ENCODE data around the gene CTDSPL.

Gene CTDSPL

GRCh38 chr3:37918627-37919026 lies 56.9 kb downstream of the CTDSPL start:
- DNase-seq = no peak

DNA sequence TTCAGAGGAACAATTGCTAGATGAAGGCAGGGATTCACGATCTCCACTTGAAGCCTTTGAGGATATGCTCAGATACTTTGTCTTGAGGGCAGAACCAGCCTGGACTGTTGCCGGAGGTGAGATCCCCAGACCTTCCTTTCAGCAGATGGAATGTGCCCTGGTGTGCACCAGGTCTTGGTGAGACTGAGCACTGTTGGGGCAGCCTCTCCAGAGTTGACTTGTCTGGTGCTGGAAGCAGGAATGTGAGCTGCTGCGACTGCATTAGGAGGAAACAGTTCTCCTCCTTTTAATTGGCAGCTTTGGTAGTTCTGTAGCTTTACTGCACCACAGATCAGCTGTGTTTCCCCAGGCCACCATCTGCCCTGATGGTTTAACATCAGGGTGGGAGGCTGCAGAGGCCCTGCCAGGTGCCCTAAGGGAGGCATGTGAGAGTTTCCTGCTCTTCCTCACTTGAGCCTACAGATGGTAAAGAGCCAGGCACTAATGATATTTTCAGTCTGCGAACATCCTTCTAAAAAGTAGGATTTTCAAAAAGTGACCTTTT lies 58.5 kb downstream of the CTDSPL start:
- DNase-seq = no peak

- no peak for DNase-seq
Observed at GRCh38 chr3:37921025-37921424, 59.3 kb downstream of the CTDSPL start.

DNA sequence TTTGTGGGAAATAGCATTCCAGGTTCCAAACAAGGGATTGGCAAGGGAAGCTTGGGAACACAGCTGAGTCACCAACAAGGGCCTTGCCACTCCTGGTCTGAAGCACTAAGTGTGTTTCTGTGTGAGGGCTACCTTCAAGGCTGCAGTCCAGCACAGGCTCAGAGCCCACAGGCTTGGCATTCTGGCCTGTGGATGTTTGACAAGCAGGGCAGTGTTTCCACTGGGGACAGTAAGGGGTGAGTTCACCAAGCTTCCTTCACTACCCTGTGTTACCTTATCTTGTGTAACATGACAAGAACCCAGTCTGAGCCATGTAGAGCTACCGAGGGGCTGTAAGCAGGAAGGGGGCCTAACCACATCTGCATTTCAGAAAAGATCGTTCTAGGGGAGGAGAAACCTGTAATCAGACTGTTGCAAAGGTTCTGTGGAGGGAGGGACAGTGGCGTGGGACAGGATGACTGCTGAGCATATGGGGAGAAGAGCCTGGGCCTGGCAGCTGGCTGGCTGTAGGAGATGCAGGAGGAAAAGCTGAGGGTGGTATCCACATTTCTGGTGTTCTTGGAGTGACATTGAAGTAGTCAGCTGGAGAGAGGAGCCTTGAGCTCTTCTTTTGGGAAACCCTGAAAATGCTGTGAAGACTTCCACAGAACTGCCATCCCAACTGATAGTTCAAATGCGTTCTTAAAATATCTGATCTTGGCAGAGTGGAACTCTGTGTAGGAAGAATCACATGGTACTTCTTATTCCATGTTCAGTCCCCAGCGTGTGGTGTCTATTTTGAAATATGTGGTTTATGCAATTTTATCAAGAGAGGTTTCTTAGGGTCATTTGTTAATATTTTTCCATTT lies 61.3 kb downstream of the CTDSPL start:
- DNase-seq = no peak

DNA sequence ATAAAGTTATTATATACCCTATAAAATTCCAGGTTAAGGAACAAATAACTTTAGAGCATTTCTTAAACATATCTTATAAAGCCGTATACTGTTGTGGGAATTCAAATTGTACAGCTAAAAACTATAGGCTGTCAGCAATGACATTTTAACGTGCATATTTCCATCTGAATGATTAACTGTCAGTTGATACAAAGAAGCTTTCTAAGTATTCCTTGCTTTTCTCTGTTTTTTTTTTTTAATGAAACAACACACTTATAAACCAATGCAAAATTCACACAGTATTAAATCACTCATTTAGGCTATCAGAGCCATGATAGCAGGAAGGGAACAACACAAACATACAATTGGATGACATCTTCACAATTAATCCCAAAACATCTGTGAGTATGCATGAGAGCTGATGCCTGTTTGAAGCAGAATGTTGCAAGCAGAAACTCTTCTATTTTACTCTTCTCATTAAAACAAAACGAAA lies 61.9 kb downstream of the CTDSPL start:
- no peak for DNase-seq

- DNase-seq = no peak
Observed at GRCh38 chr3:37924453-37924852, 62.8 kb downstream of the CTDSPL start.

GRCh38 chr3:37925157-37925556 lies 63.5 kb downstream of the CTDSPL start:
- DNase-seq = no peak

DNA sequence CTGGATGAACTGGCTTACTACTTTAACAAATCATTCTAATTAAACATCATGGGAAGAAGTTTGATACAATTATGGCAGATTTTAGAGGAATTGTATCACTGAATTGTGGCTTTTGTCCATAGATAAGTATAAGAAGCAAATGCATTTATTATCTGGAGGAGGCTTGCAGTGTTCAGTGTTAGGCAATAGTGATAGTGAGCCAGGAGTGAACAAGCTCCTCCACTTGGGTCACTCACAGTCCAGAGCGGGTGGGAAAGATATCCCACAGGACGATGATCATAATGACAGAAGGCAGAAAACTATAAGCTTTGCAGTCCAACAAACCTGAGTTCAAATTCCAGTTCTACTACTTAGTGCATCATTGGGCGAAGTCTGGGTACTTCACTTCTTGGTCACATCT lies 64.9 kb downstream of the CTDSPL start:
- no peak for DNase-seq

DNA sequence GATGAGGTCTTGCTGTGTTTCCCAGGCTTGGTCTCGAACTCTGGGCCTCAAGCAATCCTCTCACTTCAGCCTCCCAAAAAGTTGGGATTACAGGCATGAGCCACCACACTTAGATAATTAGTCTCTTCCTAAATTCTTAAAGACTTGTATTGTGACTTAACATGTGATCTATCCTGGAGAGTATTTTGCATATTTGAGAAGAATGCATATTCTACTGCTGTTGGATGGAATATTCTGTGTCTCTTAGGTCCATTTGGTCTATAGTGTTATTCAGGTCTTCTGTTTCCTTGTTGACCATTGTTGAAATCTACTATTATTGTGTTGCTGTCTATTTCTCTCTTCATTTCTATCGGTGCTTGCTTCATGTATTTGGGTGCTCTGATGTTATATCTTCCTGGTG lies 68.8 kb downstream of the CTDSPL start:
- no peak for DNase-seq

GRCh38 chr3:37932505-37932904 lies 70.8 kb downstream of the CTDSPL start:
- DNase-seq = no peak

GRCh38 chr3:37934631-37935289 lies 73.1 kb downstream of the CTDSPL start:
- DNase-seq = no peak

- DNase-seq = no peak
Observed at GRCh38 chr3:37935290-37935668, 73.6 kb downstream of the CTDSPL start.

- no peak for DNase-seq
Observed at GRCh38 chr3:37935756-37936666, 74.3 kb downstream of the CTDSPL start.

GRCh38 chr3:37937156-37937555 lies 75.5 kb downstream of the CTDSPL start:
- no peak for DNase-seq

- DNase-seq = no peak
Observed at GRCh38 chr3:37938011-37938410, 76.3 kb downstream of the CTDSPL start.

- DNase-seq = no peak
Observed at GRCh38 chr3:37940242-37940908, 78.7 kb downstream of the CTDSPL start.

- DNase-seq = no peak
Observed at GRCh38 chr3:37941608-37942508, 80.2 kb downstream of the CTDSPL start.

- DNase-seq = no peak
Observed at GRCh38 chr3:37942646-37943045, 81.0 kb downstream of the CTDSPL start.

DNA sequence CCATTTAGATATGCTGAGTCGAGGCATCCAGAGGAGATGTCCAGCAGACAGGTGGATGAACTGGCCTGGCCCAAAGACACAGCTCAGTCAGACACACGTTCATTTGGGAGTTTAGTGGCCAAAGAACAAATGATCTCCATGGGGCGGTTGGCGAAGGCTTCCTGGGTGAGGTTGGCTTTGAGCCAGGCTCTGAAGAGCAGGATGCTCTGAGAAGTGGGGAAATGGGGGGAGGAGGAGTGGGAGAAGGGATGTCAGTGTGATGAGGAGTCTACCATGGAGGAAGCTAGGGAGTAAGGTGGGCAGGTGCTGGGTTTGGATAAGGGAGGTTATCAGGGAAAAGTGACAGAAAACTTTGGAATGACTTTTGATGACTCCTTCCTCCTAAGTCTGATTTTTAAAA lies 81.4 kb downstream of the CTDSPL start:
- DNase-seq = no peak

DNA sequence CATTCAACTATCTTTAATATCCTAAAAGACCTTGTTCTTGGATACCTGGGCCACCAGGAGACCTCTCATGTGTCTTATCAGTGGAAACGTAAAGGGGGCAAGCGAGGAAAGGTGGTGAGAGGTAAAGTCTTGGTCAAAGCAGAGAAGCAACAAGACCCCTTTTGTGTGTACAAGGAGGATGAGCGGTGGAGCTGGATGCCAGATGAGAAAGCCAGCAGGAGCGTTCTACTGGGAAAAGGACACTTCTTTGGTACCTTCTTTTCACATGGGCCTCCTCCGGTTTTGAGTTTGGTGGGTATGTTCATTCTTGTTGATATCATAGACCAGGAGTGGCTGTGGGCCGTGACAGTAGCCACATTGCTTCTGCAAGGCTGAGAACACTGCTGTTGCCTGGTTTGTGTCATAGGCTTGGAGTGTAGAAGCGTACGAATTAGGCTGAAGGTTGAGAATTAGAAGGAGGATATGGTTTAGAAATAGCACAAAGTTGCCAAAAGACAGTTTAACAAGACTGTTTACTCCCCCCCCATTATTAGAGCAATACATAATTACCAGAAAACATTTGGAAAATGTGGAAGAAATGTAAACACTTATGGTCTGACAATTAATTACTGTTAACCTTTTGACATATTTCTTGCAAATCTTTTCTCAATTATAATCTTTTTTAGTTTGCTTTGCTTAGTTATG lies 82.1 kb downstream of the CTDSPL start:
- DNase-seq = no peak

GRCh38 chr3:37944391-37944842 lies 82.7 kb downstream of the CTDSPL start:
- no peak for DNase-seq
